Right lobe of liver (tissue), 4 donors: ENCODE measurements around the gene SS18.

Experiments
- CTCF ChIP-seq, 4 donors: fragments of 200-600 bp in 3 of 4; fragments of 450-650 bp in 1 of 4; IDR thresholded peaks; one replicate each; pipeline versions ENCODE4 v1.5.1 to v1.8.0; 2016 to 2022; ENCODE audit warnings: antibody characterized with exemption in 4 of 4, mild to moderate bottlenecking in 2 of 4
- POLR2A ChIP-seq: fragments of 450-650 bp; IDR thresholded peaks from one replicate; pipeline ENCODE4 v1.6.1; 2017; ENCODE audit warnings: antibody characterized with exemption, mild to moderate bottlenecking
- donor health status: DM: no; HTN: no; CAD: no.
- donor health status: DM: no; HTN: no; CAD: no.
- donor health status: DM: no; HTN: yes; CAD: no.

- TF ChIP-seq CTCF (IDR thresholded peaks at IDR 0.05) (no peak), POLR2A (no peak)
Observed at GRCh38 chr18:26086959-26087358, 3.5 kb downstream of the SS18 start.
